Measurements from ENCODE around the gene RNF150. TPM values are rescaled to one million over a fixed set of nuclear protein-coding genes. Genes with fewer than 3 reads are reported as not detected.

RNF150 gene
- total RNA-seq, 2 donors from 2014 or later = 11.7 to 12.3 TPM

DNA sequence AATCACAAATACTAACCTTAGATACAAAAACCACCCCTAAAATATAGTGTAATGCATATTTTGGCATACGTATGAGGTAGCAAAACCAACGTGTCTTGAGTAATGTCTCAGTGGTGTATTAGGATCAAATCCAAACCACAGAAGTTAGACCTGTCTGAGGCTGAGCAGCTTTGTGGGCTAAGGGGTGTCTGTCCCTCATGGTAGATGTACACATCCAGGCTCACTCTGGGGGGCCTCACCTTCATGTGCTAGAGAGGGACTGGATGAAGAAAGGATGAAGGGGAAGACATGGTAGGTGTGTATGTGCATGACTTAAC lies 189.1 kb downstream of the RNF150 start:
- Histone ChIP-seq H3K4me3 (no peak overlapping the region), H3K4me1 (replicated peaks) (no peaks in the 10 kb centered on the region), H3K27me3 (replicated peaks; ENCODE audit: insufficient read depth) (no peaks in the 10 kb centered on the region), H3K9me3 (no peaks in the 10 kb centered on the region), H3K27ac (no peak overlapping the region), H3K36me3 (no peaks in the 10 kb centered on the region)
- 43% methylated on average over 2 of the region's 2 CpGs for WGBS
- intact Hi-C loops (cut with DNase I) = no loop called here
- TF ChIP-seq, protein P1, sequence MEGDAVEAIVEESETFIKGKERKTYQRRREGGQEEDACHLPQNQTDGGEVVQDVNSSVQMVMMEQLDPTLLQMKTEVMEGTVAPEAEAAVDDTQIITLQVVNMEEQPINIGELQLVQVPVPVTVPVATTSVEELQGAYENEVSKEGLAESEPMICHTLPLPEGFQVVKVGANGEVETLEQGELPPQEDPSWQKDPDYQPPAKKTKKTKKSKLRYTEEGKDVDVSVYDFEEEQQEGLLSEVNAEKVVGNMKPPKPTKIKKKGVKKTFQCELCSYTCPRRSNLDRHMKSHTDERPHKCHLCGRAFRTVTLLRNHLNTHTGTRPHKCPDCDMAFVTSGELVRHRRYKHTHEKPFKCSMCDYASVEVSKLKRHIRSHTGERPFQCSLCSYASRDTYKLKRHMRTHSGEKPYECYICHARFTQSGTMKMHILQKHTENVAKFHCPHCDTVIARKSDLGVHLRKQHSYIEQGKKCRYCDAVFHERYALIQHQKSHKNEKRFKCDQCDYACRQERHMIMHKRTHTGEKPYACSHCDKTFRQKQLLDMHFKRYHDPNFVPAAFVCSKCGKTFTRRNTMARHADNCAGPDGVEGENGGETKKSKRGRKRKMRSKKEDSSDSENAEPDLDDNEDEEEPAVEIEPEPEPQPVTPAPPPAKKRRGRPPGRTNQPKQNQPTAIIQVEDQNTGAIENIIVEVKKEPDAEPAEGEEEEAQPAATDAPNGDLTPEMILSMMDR (IDR thresholded peaks at IDR 0.05) = no peak
- no peak for TF ChIP-seq POLR2AphosphoS5 (IDR thresholded peaks at IDR 0.05)
- TF ChIP-seq POLR2A (IDR thresholded peaks at IDR 0.05) = no peak
- DNase-seq (ENCODE audit: low spot score) = no peak

DNA sequence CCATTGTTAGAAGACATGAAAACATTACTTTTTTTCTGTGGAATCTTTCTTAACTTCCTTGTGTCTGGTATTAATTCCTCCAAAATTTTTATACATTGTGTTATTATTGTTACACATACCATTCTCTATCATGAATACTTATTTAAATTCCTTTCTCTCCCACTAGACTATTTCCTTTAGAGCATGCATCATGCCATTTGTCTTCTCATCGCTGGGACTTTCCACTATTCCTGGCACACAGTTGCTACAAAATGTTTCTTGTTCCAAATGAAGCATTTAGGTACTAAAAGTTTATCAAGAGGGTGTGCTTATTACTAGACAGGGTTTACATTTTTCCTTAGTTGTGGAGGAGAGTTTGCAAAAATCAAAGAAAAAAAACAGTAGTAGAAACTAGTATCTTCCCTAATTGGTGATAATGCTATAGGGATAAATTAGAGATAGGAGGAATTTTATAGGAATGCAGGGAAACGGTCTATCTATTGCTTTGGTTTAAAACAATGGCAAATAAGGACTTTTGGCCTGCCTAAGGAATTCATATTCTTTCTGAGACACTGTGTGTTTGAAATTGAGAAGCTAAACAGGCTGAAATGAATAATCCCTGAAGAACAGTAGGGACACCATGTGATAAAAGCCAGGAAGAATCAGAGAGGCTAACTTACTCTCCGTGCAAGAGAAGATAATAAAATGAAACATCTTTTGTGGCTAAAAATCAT lies 189.6 kb downstream of the RNF150 start:
- H3K4me1 ChIP-seq (replicated peaks) = no peaks in the 10 kb centered on the region
- WGBS = 50% methylated on average over 3 of the region's 3 CpGs

DNA sequence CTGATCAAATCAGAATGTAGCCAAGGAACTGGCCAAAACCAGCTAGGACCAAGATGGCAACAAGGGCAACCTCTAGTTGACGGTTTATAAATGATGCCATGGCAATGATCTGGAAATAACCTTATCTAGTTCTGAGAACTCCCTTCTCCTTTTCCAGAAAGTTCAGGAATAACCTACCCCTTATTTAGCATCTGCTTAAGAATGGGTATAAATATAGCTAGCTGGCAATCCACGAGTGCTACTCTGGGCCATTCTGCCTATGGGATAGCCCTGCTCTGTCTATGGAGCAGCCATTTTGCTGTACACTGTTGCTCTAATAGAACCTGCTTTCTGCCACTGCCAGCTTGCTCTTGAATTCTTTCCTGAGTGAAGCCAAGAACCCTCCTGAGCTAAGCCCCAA lies 192.7 kb downstream of the RNF150 start:
- Histone ChIP-seq H3K36me3 (no peaks in the 10 kb centered on the region), H3K9me3 (no peaks in the 10 kb centered on the region), H3K27ac (no peak overlapping the region), H3K4me3 (no peak overlapping the region), H3K27me3 (replicated peaks; ENCODE audit: insufficient read depth) (no peaks in the 10 kb centered on the region), H3K4me1 (replicated peaks) (no peaks in the 10 kb centered on the region)
- intact Hi-C loops (cut with DNase I) = no loop called here
- TF ChIP-seq POLR2AphosphoS5 (IDR thresholded peaks at IDR 0.05) = no peak
- TF ChIP-seq, protein P1 (IDR thresholded peaks at IDR 0.05) = no peak
- TF ChIP-seq POLR2A (IDR thresholded peaks at IDR 0.05) = no peak
- DNase-seq (ENCODE audit: low spot score) = no peak
- WGBS = 93% methylated on average over 2 of the region's 2 CpGs

More for the DNA sequence above, 189.6 kb downstream of the RNF150 start:
- H3K27me3 ChIP-seq (replicated peaks; ENCODE audit: insufficient read depth) = no peaks in the 10 kb centered on the region
- H3K36me3 ChIP-seq = no peaks in the 10 kb centered on the region
- H3K4me3 ChIP-seq = no peak overlapping the region
- no peak for DNase-seq (ENCODE audit: low spot score)
- no peaks in the 10 kb centered on the region for H3K9me3 ChIP-seq
- intact Hi-C loops (cut with DNase I) = no loop called here
- TF ChIP-seq, protein P1 (IDR thresholded peaks at IDR 0.05) = no peak
- TF ChIP-seq POLR2A (IDR thresholded peaks at IDR 0.05) = no peak
- no peak for TF ChIP-seq POLR2AphosphoS5 (IDR thresholded peaks at IDR 0.05)
- no peak overlapping the region for H3K27ac ChIP-seq

DNA sequence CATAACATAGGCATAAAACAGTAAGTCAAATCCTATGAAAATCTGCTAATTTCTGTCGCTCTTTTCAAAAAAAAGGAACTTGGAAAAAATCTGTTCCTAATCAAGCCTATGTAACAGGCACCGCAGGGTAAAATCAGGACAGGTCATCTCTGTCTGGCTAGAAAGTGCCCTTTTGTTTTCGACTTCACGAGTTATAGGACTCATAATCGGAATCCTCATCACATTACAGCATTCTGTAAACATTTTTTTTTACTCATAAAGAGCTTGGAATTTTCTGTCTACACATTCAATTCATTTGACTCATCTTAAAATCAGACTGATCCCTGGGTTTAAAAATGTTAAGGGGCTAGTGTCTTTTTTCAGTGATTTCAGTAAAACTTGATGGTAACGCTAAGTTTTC lies 195.4 kb downstream of the RNF150 start:
- intact Hi-C loops (cut with DNase I) = loop anchor here (10.0 kb wide), 1 partner anchor 57 kb away; no protein-coding TSS in a partner anchor
- Histone ChIP-seq H3K36me3 (no peaks in the 10 kb centered on the region), H3K27ac (no peak overlapping the region), H3K4me1 (replicated peaks) (no peaks in the 10 kb centered on the region), H3K4me3 (no peak overlapping the region), H3K9me3 (no peaks in the 10 kb centered on the region), H3K27me3 (replicated peaks; ENCODE audit: insufficient read depth) (no peaks in the 10 kb centered on the region)
- TF ChIP-seq, protein P1 (IDR thresholded peaks at IDR 0.05) = no peak
- TF ChIP-seq POLR2A (IDR thresholded peaks at IDR 0.05) = no peak
- TF ChIP-seq POLR2AphosphoS5 (IDR thresholded peaks at IDR 0.05) = no peak
- no peak for DNase-seq (ENCODE audit: low spot score)
- WGBS = 33% methylated on average over 6 of the region's 6 CpGs

DNA sequence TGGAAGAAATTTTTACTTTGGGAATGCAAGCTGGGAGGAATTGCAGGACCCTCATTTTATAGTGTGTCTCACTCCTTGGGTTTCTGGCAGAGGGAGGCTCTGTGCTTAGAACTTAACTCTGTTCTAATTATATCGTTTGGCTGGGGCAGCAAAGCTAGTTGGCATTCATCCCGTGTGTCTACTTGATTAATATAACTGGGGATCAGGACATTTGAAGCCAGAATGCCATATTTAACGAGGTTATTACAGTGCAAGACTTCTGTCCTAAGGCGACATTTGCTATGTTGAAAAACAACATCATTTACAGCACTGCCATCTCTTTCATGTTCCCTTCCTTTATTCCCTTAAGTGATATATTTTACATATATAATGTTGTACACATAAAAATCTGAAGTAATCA lies 198.0 kb downstream of the RNF150 start:
- intact Hi-C loops (cut with DNase I) = loop anchor here (10.0 kb wide), 1 partner anchor 60 kb away; no protein-coding TSS in a partner anchor
- Histone ChIP-seq H3K36me3 (no peaks in the 10 kb centered on the region), H3K27me3 (replicated peaks; ENCODE audit: insufficient read depth) (no peaks in the 10 kb centered on the region), H3K9me3 (no peaks in the 10 kb centered on the region), H3K27ac (no peak overlapping the region), H3K4me3 (no peak overlapping the region), H3K4me1 (replicated peaks) (no peaks in the 10 kb centered on the region)
- no peak for DNase-seq (ENCODE audit: low spot score)
- WGBS = 8% methylated on average over 4 of the region's 4 CpGs
- TF ChIP-seq POLR2A (IDR thresholded peaks at IDR 0.05) (no peak), POLR2AphosphoS5 (IDR thresholded peaks at IDR 0.05) (no peak)
- TF ChIP-seq, protein P1 (IDR thresholded peaks at IDR 0.05) = no peak
